Stimulated activated naive CD8-positive, alpha-beta T cell treated with anti-CD3 and anti-CD28 coated beads, Interleukin-15, Interleukin-2, amounts not matched to agents 100 ng/mL and 50 ng/mL, for 24 hours (primary cell): ENCODE results near the gene SPON2.

Experiments
- H3K27ac Mint-ChIP-seq: one replicate; pipeline ENCODE4 v1.8.0; 2021; ENCODE audit warnings: mild to moderate bottlenecking, mixed read lengths
- H3K27me3 Mint-ChIP-seq: one replicate; pipeline ENCODE4 v1.8.0; 2021; ENCODE audit warnings: mixed read lengths
- H3K36me3 Mint-ChIP-seq: one replicate; pipeline ENCODE4 v1.8.0; 2021; ENCODE audit warnings: low read depth, mixed read lengths
- H3K4me1 Mint-ChIP-seq: one replicate; pipeline ENCODE4 v1.8.0; 2021; ENCODE audit warnings: low read depth, mixed read lengths
- H3K4me3 Mint-ChIP-seq: one replicate; pipeline ENCODE4 v1.8.0; 2021; ENCODE audit warnings: mild to moderate bottlenecking, mixed read lengths
- H3K9me3 Mint-ChIP-seq: one replicate; pipeline ENCODE4 v1.8.0; 2021; ENCODE audit warnings: mixed read lengths

Gene SPON2

GRCh38 chr4:1192091-1192492, 19.7 kb upstream of the SPON2 start:
- no peak overlapping the region for H3K27ac Mint-ChIP-seq
- no peaks in the 10 kb centered on the region for H3K36me3 Mint-ChIP-seq
- no peak overlapping the region for H3K4me3 Mint-ChIP-seq
- no peaks in the 10 kb centered on the region for H3K9me3 Mint-ChIP-seq
- no peaks in the 10 kb centered on the region for H3K27me3 Mint-ChIP-seq
- H3K4me1 Mint-ChIP-seq, result peaks cover 7% of the 10 kb centered on the region

GRCh38 chr4:1191621-1192020, 19.2 kb upstream of the SPON2 start:
- H3K4me3 Mint-ChIP-seq, result no peak overlapping the region
- H3K27ac Mint-ChIP-seq, result no peak overlapping the region
- peaks cover 12% of the 10 kb centered on the region for H3K4me1 Mint-ChIP-seq

GRCh38 chr4:1187182-1187581, 14.8 kb upstream of the SPON2 start:
- no peak overlapping the region for H3K4me3 Mint-ChIP-seq
- H3K27me3 Mint-ChIP-seq, result no peaks in the 10 kb centered on the region
- no peak overlapping the region for H3K27ac Mint-ChIP-seq
- no peaks in the 10 kb centered on the region for H3K36me3 Mint-ChIP-seq
- peaks cover 40% of the 10 kb centered on the region for H3K4me1 Mint-ChIP-seq
- H3K9me3 Mint-ChIP-seq, result no peaks in the 10 kb centered on the region

More at GRCh38 chr4:1191621-1192020, 19.2 kb upstream of the SPON2 start:
- Mint-ChIP-seq H3K36me3 (no peaks in the 10 kb centered on the region), H3K27me3 (no peaks in the 10 kb centered on the region), H3K9me3 (no peaks in the 10 kb centered on the region)

GRCh38 chr4:1183985-1184773, 11.8 kb upstream of the SPON2 start:
- peak overlapping the region; percentile 69 for H3K27ac Mint-ChIP-seq
- H3K9me3 Mint-ChIP-seq, result peaks cover 7% of the 10 kb centered on the region
- H3K4me3 Mint-ChIP-seq, result peak overlapping the region; percentile 63
- H3K36me3 Mint-ChIP-seq, result peaks cover 4% of the 10 kb centered on the region
- H3K27me3 Mint-ChIP-seq, result no peaks in the 10 kb centered on the region
- peaks cover 40% of the 10 kb centered on the region for H3K4me1 Mint-ChIP-seq

GRCh38 chr4:1182313-1182712, 9.9 kb upstream of the SPON2 start:
- Mint-ChIP-seq H3K36me3 (peaks cover 4% of the 10 kb centered on the region), H3K4me3 (no peak overlapping the region), H3K27ac (no peak overlapping the region), H3K4me1 (peaks cover 36% of the 10 kb centered on the region), H3K27me3 (no peaks in the 10 kb centered on the region), H3K9me3 (peaks cover 7% of the 10 kb centered on the region)

GRCh38 chr4:1180663-1181062, 8.3 kb upstream of the SPON2 start:
- H3K27me3 Mint-ChIP-seq, result no peaks in the 10 kb centered on the region
- H3K4me3 Mint-ChIP-seq, result no peak overlapping the region
- peaks cover 4% of the 10 kb centered on the region for H3K36me3 Mint-ChIP-seq
- H3K27ac Mint-ChIP-seq, result no peak overlapping the region
- peaks cover 7% of the 10 kb centered on the region for H3K9me3 Mint-ChIP-seq
- H3K4me1 Mint-ChIP-seq, result peaks cover 37% of the 10 kb centered on the region

- H3K4me1 Mint-ChIP-seq, result peaks cover 36% of the 10 kb centered on the region
- H3K36me3 Mint-ChIP-seq, result peaks cover 4% of the 10 kb centered on the region
- no peaks in the 10 kb centered on the region for H3K27me3 Mint-ChIP-seq
- H3K9me3 Mint-ChIP-seq, result peaks cover 7% of the 10 kb centered on the region
- H3K4me3 Mint-ChIP-seq, result no peak overlapping the region
- H3K27ac Mint-ChIP-seq, result no peak overlapping the region
Observed at GRCh38 chr4:1179976-1180375, 7.6 kb upstream of the SPON2 start.

- Mint-ChIP-seq H3K36me3 (peaks cover 4% of the 10 kb centered on the region), H3K27me3 (no peaks in the 10 kb centered on the region), H3K4me3 (no peak overlapping the region), H3K4me1 (peaks cover 31% of the 10 kb centered on the region), H3K27ac (no peak overlapping the region), H3K9me3 (peaks cover 7% of the 10 kb centered on the region)
Observed at GRCh38 chr4:1179089-1179441, 6.7 kb upstream of the SPON2 start.

GRCh38 chr4:1178300-1179088, 6.1 kb upstream of the SPON2 start:
- Mint-ChIP-seq H3K27me3 (peaks cover 4% of the 10 kb centered on the region), H3K36me3 (peaks cover 4% of the 10 kb centered on the region), H3K9me3 (peaks cover 7% of the 10 kb centered on the region), H3K4me3 (no peak overlapping the region), H3K4me1 (peaks cover 25% of the 10 kb centered on the region), H3K27ac (no peak overlapping the region)

- H3K27ac Mint-ChIP-seq, result no peak overlapping the region
- peaks cover 15% of the 10 kb centered on the region for H3K4me1 Mint-ChIP-seq
- no peak overlapping the region for H3K4me3 Mint-ChIP-seq
- peaks cover 7% of the 10 kb centered on the region for H3K9me3 Mint-ChIP-seq
- H3K36me3 Mint-ChIP-seq, result peaks cover 4% of the 10 kb centered on the region
- H3K27me3 Mint-ChIP-seq, result peaks cover 6% of the 10 kb centered on the region
Observed at GRCh38 chr4:1177274-1178141, 5.1 kb upstream of the SPON2 start.

- Mint-ChIP-seq H3K4me1 (peaks cover 12% of the 10 kb centered on the region), H3K36me3 (peaks cover 4% of the 10 kb centered on the region), H3K9me3 (peaks cover 7% of the 10 kb centered on the region), H3K27me3 (peaks cover 6% of the 10 kb centered on the region), H3K4me3 (no peak overlapping the region), H3K27ac (no peak overlapping the region)
Observed at GRCh38 chr4:1176398-1177273, 4.3 kb upstream of the SPON2 start.

GRCh38 chr4:1175635-1176229, 3.3 kb upstream of the SPON2 start:
- H3K4me1 Mint-ChIP-seq, result peaks cover 12% of the 10 kb centered on the region
- peaks cover 6% of the 10 kb centered on the region for H3K27me3 Mint-ChIP-seq
- H3K27ac Mint-ChIP-seq, result no peak overlapping the region
- peaks cover 4% of the 10 kb centered on the region for H3K9me3 Mint-ChIP-seq
- H3K4me3 Mint-ChIP-seq, result no peak overlapping the region
- peaks cover 4% of the 10 kb centered on the region for H3K36me3 Mint-ChIP-seq

GRCh38 chr4:1174941-1175634, 2.7 kb upstream of the SPON2 start:
- Mint-ChIP-seq H3K27ac (no peak overlapping the region), H3K36me3 (no peaks in the 10 kb centered on the region), H3K27me3 (peaks cover 10% of the 10 kb centered on the region)

More at GRCh38 chr4:1174941-1175634, 2.7 kb upstream of the SPON2 start:
- no peak overlapping the region for H3K4me3 Mint-ChIP-seq
- peaks cover 12% of the 10 kb centered on the region for H3K4me1 Mint-ChIP-seq
- no peaks in the 10 kb centered on the region for H3K9me3 Mint-ChIP-seq
